Endothelial cell of umbilical vein (primary cell): ENCODE results near the gene SLC39A9. TPM values are rescaled to one million over a fixed set of nuclear protein-coding genes. Genes with fewer than 3 reads are reported as not detected.

Experiments
- BruUV-seq: library from RNA; stranded (reverse); fragments of 400-500 nt; replicated peaks from 2 replicates; lab custom pipeline; 2021; lab: Mats Ljungman, UMichigan
- CTCF ChIA-PET: fragments of 300-600, 350-600 bp; sonication (Branson Sonifier 250); formaldehyde crosslinking; loops from one replicate; lab custom pipeline; 2021; ENCODE audit warnings: antibody characterized with exemption, inconsistent platforms; lab: Charles Lee
- POLR2A ChIA-PET: fragments of 300-600, 350-600 bp; sonication (Branson Sonifier 250); formaldehyde crosslinking; loops from one replicate; lab custom pipeline; 2021; ENCODE audit warnings: antibody characterized with exemption, inconsistent platforms; lab: Charles Lee
- DNase-seq: peaks from one replicate; pipeline ENCODE4 v3.0.0-alpha.2; 2011; ENCODE audit warnings: low read depth, low spot score
- FAIRE-seq: peaks from 2 replicates; lab custom pipeline; 2011; peaks lifted over from hg19 to GRCh38; lab: Jason Lieb, UNC
- H2AFZ ChIP-seq: 2 replicates; pipeline ENCODE4 v1.6.0; 2012; ENCODE audit warnings: low read depth, low read length, control low read depth, inconsistent platforms
- H3K27ac ChIP-seq: 2 replicates; pipeline ENCODE4 v1.5.1; 2011; ENCODE audit warnings: low read depth, mild to moderate bottlenecking, control low read depth, low read length, moderate library complexity; ENCODE audit not compliant: insufficient read depth
- H3K27me3 ChIP-seq, 2 experiments: 2 replicates each; pipeline versions ENCODE4 v1.6.0 to v1.6.1; 2011; ENCODE audit warnings: low read length in 2 of 2, mixed read lengths in 1 of 2; ENCODE audit not compliant: control insufficient read depth in 2 of 2, insufficient read depth in 2 of 2
- H3K36me3 ChIP-seq, 2 experiments: 2 replicates in 1 of 2; 3 replicates in 1 of 2; pipeline ENCODE4 v1.5.1; 2011; ENCODE audit warnings: low read length in 2 of 2, mild to moderate bottlenecking in 1 of 2, moderate library complexity in 1 of 2; ENCODE audit not compliant: control insufficient read depth in 2 of 2, insufficient read depth in 2 of 2; ENCODE audit errors: extremely low read depth in 1 of 2
- H3K4me1 ChIP-seq: 3 replicates; pipeline ENCODE4 v1.5.1; 2011; ENCODE audit warnings: mild to moderate bottlenecking, low read length; ENCODE audit not compliant: control insufficient read depth, insufficient read depth; ENCODE audit errors: extremely low read depth
- H3K4me2 ChIP-seq: 2 replicates; pipeline ENCODE4 v1.6.1; 2011; ENCODE audit warnings: low read length, control low read depth, mixed read lengths; ENCODE audit not compliant: insufficient read depth
- H3K4me3 ChIP-seq, 3 experiments: fragments of 200-600 bp in 1 of 3; sonication (generic), shearing (Covaris generic) in 1 of 3; replicated peaks in 1 of 3; 2 replicates each; pipeline ENCODE4 v1.5.1; 2011 to 2016; ENCODE audit warnings: control low read depth in 3 of 3, low read length in 3 of 3, mild to moderate bottlenecking in 2 of 3, inconsistent platforms in 1 of 3, low read depth in 1 of 3, moderate library complexity in 1 of 3; ENCODE audit not compliant: insufficient read depth in 1 of 3
- H3K79me2 ChIP-seq: 2 replicates; pipeline ENCODE4 v1.6.0; 2012; ENCODE audit warnings: low read length, inconsistent platforms; ENCODE audit not compliant: control insufficient read depth, insufficient read depth
- H3K9ac ChIP-seq: replicated peaks from 2 replicates; pipeline ENCODE3; 2011; ENCODE audit warnings: low read length, control low read depth; ENCODE audit not compliant: insufficient read depth; ENCODE audit errors: extremely low read depth
- H3K9me1 ChIP-seq: replicated peaks from 3 replicates; pipeline ENCODE4 v1.6.0; 2011; ENCODE audit warnings: mild to moderate bottlenecking, low read length; ENCODE audit not compliant: control insufficient read depth, insufficient read depth; ENCODE audit errors: extremely low read depth
- H3K9me3 ChIP-seq: replicated peaks from 2 replicates; pipeline ENCODE4 v1.5.1; 2012; ENCODE audit warnings: low read length, inconsistent platforms; ENCODE audit not compliant: control insufficient read depth, insufficient read depth
- H4K20me1 ChIP-seq: replicated peaks from 2 replicates; pipeline ENCODE3; 2011; ENCODE audit warnings: mild to moderate bottlenecking, low read length; ENCODE audit not compliant: control insufficient read depth, insufficient read depth; ENCODE audit errors: extremely low read depth
- EZH2 ChIP-seq: IDR thresholded peaks from 2 replicates; pipeline ENCODE4 v1.6.1; 2012; ENCODE audit warnings: borderline replicate concordance, low read depth, mild to moderate bottlenecking, moderate library complexity, low read length, inconsistent platforms; ENCODE audit not compliant: severe bottlenecking
- FOS ChIP-seq: IDR thresholded peaks from 2 replicates; pipeline ENCODE4 v1.6.1; 2011; ENCODE audit warnings: mild to moderate bottlenecking, low read length, moderate library complexity, borderline replicate concordance; ENCODE audit not compliant: insufficient read depth
- GATA2 ChIP-seq: IDR thresholded peaks from 2 replicates; pipeline ENCODE4 v1.7.0; 2011; ENCODE audit warnings: low read depth, mild to moderate bottlenecking, moderate library complexity, mixed read lengths, low read length; ENCODE audit not compliant: insufficient read length, insufficient read depth
- JUN ChIP-seq: IDR thresholded peaks from 2 replicates; pipeline ENCODE4 v1.6.1; 2011; ENCODE audit warnings: borderline replicate concordance, low read depth; ENCODE audit not compliant: insufficient read length, insufficient read depth
- MAX ChIP-seq: IDR thresholded peaks from 2 replicates; pipeline ENCODE4 v1.6.1; 2011; ENCODE audit not compliant: insufficient read depth, insufficient read length
- MYC ChIP-seq: IDR thresholded peaks from one replicate; pipeline ENCODE4 v1.6.1; 2011; ENCODE audit warnings: mild to moderate bottlenecking, low read depth, low read length
- POLR2A ChIP-seq: IDR thresholded peaks from 2 replicates; pipeline ENCODE4 v1.6.1; 2012; ENCODE audit warnings: low read depth, mild to moderate bottlenecking, control low read depth, low read length
- POLR2AphosphoS5 ChIP-seq: IDR thresholded peaks from 2 replicates; pipeline ENCODE4 v1.6.1; 2012; ENCODE audit warnings: low read depth, mild to moderate bottlenecking, control low read depth, low read length, moderate library complexity; ENCODE audit not compliant: insufficient read depth
- dilution Hi-C: fragments of 300-500 bp; cut with MboI; formaldehyde crosslinking; loops from one replicate; pipeline ENCODE4 v1.15.0; 2019; ENCODE audit warnings: low sequenced_read_pairs; ENCODE audit not compliant: extremely low pct_ligation_motif_present
- intact Hi-C: fragments of 100-400 bp; cut with micrococcal nuclease; formaldehyde crosslinking; loops from one replicate; pipeline ENCODE4 v1.10.0; 2022
- polyA plus RNA-seq, 4 experiments: library from polyadenylated mRNA; depleted of rRNA in 3 of 4; stranded (reverse) in 3 of 4; unstranded in 1 of 4; fragments of >200 nt; gene quantifications; 2 replicates each; pipeline versions ENCODE4 v1.2.1 to v1.2.3, GENCODE V29; 2011 to 2012; ENCODE audit warnings: missing spikeins in 1 of 4
- total RNA-seq: library from RNA; stranded (reverse); gene quantifications from 2 replicates; pipeline ENCODE4 v1.2.3, GENCODE V29; 2021
- TF ChIP-seq, protein P1 (sequence below), 2 donors: IDR thresholded peaks; 1 replicate in 1 of 2; 2 replicates in 1 of 2; pipeline ENCODE4 v1.5.1; 2011; ENCODE audit warnings: low read length in 2 of 2, mild to moderate bottlenecking in 2 of 2, moderate library complexity in 2 of 2, control low read depth in 1 of 2, inconsistent platforms in 1 of 2, low read depth in 1 of 2; ENCODE audit not compliant: insufficient read depth in 1 of 2; ENCODE audit errors: extremely low read depth in 1 of 2

SLC39A9 gene
- total and polyA plus RNA-seq, 2 donors (not counting 3 experiments of a cell fraction or from before 2014, with no cell fraction given) = 39.8 to 55.2 TPM

DNA sequence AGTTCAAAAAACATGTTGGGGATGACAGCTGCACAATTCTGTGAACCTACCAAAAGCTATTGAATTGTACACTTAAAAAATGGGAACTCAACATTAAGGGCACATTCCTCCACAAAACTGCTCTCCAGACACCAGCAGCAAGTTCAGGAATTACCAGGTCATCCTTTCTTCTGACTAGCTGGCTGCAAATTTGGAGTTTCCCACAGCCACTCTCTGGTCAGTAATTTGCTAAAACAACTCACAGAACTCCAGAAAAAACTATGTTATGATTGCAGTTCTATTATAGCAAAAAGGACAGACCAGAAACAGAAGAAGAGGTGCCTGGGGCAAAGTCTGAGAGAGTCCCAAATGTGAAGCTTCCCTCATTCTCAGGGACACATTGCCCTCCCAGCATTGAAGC, 65.9 kb downstream of the SLC39A9 start:
- dilution Hi-C loops (no loop called here), intact Hi-C loops (loop anchor here (5.0 to 10.0 kb wide), 3 partner anchors 202 to 980 kb away; partner anchors contain the start of genes DCAF5 and GALNT16)
- Histone ChIP-seq H3K27me3 (no peaks in the 10 kb centered on the region), H3K27ac (peak overlapping the region; percentile 94), H3K9me1 (no peaks in the 10 kb centered on the region), H3K79me2 (no peaks in the 10 kb centered on the region), H3K4me2 (peak overlapping the region; percentile 88), H2AFZ (peak overlapping the region; percentile 60), H3K9me3 (no peaks in the 10 kb centered on the region), H3K9ac (peak overlapping the region; percentile 58), H3K4me1 (peaks cover 19% of the 10 kb centered on the region), H3K4me3 (peak overlapping the region in 1 of 3 experiments; percentile 7), H3K36me3 (peaks cover 0 to 3% of the 10 kb centered on the region in 2 experiments), H4K20me1 (no peaks in the 10 kb centered on the region)
- ChIA-PET CTCF (interaction anchor here (1.2 to 4.8 kb wide), 4 partner anchors 10 to 221 kb away, joined by 3 to 27 read pairs (median 12); no protein-coding TSS in a partner anchor), POLR2A (no interaction called here)
- DNase-seq (no peak), FAIRE-seq (no peak)
- no peak for TF ChIP-seq MYC
- TF ChIP-seq GATA2 = no peak
- TF ChIP-seq FOS = no peak
- TF ChIP-seq, protein P1, sequence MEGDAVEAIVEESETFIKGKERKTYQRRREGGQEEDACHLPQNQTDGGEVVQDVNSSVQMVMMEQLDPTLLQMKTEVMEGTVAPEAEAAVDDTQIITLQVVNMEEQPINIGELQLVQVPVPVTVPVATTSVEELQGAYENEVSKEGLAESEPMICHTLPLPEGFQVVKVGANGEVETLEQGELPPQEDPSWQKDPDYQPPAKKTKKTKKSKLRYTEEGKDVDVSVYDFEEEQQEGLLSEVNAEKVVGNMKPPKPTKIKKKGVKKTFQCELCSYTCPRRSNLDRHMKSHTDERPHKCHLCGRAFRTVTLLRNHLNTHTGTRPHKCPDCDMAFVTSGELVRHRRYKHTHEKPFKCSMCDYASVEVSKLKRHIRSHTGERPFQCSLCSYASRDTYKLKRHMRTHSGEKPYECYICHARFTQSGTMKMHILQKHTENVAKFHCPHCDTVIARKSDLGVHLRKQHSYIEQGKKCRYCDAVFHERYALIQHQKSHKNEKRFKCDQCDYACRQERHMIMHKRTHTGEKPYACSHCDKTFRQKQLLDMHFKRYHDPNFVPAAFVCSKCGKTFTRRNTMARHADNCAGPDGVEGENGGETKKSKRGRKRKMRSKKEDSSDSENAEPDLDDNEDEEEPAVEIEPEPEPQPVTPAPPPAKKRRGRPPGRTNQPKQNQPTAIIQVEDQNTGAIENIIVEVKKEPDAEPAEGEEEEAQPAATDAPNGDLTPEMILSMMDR (IDR thresholded peaks at IDR 0.05; ENCODE audit: extremely low read depth in 1 of 2, insufficient read depth in 1 of 2, low read depth in 1 of 2, low read length in 2 of 2) = no peak
- TF ChIP-seq POLR2A = no peak
- TF ChIP-seq EZH2 = no peak
- no peak for TF ChIP-seq MAX
- no peak for TF ChIP-seq JUN
- no peak for TF ChIP-seq POLR2AphosphoS5
- BruUV-seq = TSS peak; percentile 98
